Mononuclear cell (primary cell): Measurements from ENCODE around the gene PPP1R12B. TPM values are rescaled to one million over a fixed set of nuclear protein-coding genes. Genes with fewer than 3 reads are reported as not detected.
"Not testable (repeated sequence)": the region's sequence is repeated elsewhere in the genome, so short reads cannot be mapped to it uniquely, and the experiment has no call there.

Experiments
- H3K27me3 ChIP-seq: 2 replicates; pipeline ENCODE4 v1.6.0; 2011; ENCODE audit warnings: low read length, control low read depth; ENCODE audit not compliant: insufficient read depth
- H3K4me1 ChIP-seq: 2 replicates; pipeline ENCODE4 v1.5.1; 2011; ENCODE audit warnings: mild to moderate bottlenecking, low read length, control low read depth; ENCODE audit not compliant: insufficient read depth
- H3K4me3 ChIP-seq: 2 replicates; pipeline ENCODE4 v1.5.1; 2011; ENCODE audit warnings: mild to moderate bottlenecking, low read length, moderate library complexity
- H3K9me3 ChIP-seq: 2 replicates; pipeline ENCODE4 v1.5.1; 2011; ENCODE audit warnings: low read depth, mild to moderate bottlenecking, control low read depth, low read length
- total RNA-seq: library from RNA; depleted of rRNA; stranded (reverse); fragments of >200 nt; gene quantifications from one replicate; pipeline ENCODE4 v1.2.3, GENCODE V29; 2012

Gene PPP1R12B
- total RNA-seq, 1 donor: 22.4 TPM

DNA sequence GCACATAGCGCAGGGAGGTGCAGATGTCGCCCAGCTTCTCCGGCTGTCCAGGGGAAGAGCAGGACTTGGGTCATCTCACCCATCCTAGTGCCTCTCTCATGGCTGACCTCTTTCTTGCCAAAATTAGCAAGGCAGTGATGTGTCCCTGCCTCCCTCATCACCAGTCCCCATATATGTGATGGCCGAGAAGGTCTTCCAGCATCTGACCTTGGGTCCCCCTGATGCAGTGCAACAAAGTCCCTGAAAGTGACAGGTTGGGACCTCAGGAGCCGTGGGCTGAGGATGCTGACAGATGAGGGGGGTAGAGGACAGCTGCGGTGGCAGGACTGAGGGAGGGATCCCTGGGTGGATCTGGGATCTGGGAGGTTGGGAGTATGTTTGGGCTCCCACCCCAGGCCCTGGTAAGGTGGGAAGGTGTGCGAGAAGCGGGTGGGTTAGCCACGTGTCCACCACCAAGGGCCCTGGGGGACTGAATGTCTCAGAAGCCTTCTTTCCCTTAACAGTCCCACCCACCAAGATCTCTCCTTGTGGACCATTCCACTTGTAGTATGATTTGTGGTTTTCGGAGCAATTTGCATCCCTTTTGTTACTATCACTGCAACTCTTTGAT, 252.0 kb downstream of the PPP1R12B start:
- Histone ChIP-seq H3K27me3 (peaks cover 20% of the 10 kb centered on the region), H3K4me1 (peaks cover 6% of the 10 kb centered on the region), H3K9me3 (no peaks in the 10 kb centered on the region), H3K4me3 (no peak overlapping the region)

- Histone ChIP-seq H3K9me3 (no peaks in the 10 kb centered on the region), H3K27me3 (peaks cover 37% of the 10 kb centered on the region), H3K4me3 (no peak overlapping the region), H3K4me1 (no peaks in the 10 kb centered on the region)
Observed at GRCh38 chr1:202603435-202603834, 254.9 kb downstream of the PPP1R12B start.

DNA sequence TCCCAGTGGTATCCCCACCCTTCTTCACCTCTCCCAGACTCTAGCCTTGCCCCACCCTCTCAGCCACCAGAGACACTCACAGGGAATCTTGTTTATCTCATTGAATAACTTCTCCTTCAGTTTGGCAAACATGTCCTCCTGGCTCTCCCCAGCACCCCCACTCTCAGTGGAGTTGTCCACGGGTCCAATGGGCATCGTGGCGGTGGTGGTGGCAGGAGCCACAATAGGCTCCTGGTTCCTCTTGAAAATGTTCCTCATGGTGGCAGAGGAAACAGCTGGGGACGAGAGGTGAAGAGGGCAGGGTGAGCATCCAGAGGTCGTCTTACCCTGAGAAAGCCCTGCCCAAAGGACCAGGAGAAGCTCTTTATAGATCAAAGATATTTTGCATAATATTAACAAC, 257.0 kb downstream of the PPP1R12B start:
- peaks cover 27% of the 10 kb centered on the region for H3K27me3 ChIP-seq
- no peak overlapping the region for H3K4me3 ChIP-seq
- H3K4me1 ChIP-seq: no peaks in the 10 kb centered on the region
- H3K9me3 ChIP-seq: no peaks in the 10 kb centered on the region

DNA sequence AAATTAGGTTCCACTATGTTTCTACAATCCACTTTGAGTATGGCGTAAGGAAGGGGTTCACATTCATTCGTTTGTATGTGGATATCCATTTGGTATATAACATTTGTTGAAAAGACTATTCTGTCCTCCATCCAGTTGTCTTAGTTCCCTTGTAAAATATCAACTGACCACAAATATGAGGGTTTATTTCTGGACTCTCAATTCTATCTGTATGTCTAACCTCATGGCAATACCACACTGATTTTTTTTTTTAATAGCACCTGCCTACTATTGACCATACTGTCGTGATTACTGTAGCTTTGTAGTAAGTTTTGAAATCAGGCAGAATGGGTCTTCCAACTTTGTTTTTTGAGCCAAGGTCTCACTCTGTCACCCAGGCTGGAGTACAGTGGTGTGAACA, 263.5 kb downstream of the PPP1R12B start:
- not testable (repeated sequence) for H3K4me3 ChIP-seq, H3K9me3 ChIP-seq
- Histone ChIP-seq H3K27me3 (peaks cover 39% of the 10 kb centered on the region), H3K4me1 (peaks cover 22% of the 10 kb centered on the region)

- Histone ChIP-seq H3K4me1 (peaks cover 33% of the 10 kb centered on the region), H3K9me3 (no peaks in the 10 kb centered on the region), H3K27me3 (peaks cover 34% of the 10 kb centered on the region), H3K4me3 (no peak overlapping the region)
Observed at GRCh38 chr1:202613571-202613970, 265.1 kb downstream of the PPP1R12B start.

- H3K4me3 ChIP-seq, H3K9me3 ChIP-seq: not testable (repeated sequence)
- Histone ChIP-seq H3K27me3 (peaks cover 43% of the 10 kb centered on the region), H3K4me1 (peaks cover 34% of the 10 kb centered on the region)
Observed at GRCh38 chr1:202614363-202615207, 266.1 kb downstream of the PPP1R12B start.

- Histone ChIP-seq H3K27me3 (peaks cover 48% of the 10 kb centered on the region), H3K4me1 (peaks cover 34% of the 10 kb centered on the region)
- not testable (repeated sequence) for H3K9me3 ChIP-seq, H3K4me3 ChIP-seq
Observed at GRCh38 chr1:202615208-202615500, 266.7 kb downstream of the PPP1R12B start.

DNA sequence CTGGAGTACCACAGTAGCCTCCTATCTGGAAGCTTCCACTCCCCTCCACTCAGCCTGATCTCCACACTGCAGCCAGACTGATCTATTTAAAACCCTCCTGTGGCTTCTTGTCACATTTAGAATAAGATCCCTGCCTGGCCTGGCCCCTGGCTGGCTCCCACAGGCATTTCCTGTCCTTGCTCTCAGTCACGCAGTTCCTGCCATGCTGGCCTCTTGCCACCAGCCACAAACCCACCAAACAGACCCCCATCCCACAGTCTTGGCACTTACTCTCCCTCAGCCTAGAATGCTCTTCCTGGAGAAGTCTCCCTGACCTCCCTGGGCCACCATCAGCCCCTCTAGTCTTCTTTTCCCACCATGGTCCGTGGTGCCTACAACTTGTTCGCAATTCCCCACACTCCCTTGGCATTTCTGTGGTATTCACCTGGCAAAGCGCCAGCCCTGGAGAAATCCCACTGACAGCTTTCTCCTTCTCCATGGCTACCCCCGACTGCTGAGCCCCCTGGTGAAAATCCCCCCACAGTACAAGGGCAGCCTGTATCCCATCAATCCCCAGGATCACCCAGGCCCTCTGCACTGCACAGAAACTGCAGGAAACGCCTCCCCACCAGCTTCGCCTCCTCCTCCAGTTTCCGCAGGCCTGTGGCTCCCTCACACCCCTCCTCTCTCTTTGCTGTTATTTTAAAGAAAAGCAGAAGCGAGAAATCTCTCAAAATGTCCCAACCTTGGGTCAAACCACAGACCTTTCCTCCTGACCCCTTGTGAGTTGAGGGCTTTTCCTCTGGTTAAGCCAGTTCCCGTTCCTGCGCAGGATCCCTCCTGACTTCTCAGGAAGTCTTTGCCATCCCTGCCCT, 267.2 kb downstream of the PPP1R12B start:
- no peak overlapping the region for H3K4me3 ChIP-seq
- peaks cover 34% of the 10 kb centered on the region for H3K4me1 ChIP-seq
- peaks cover 54% of the 10 kb centered on the region for H3K27me3 ChIP-seq
- no peaks in the 10 kb centered on the region for H3K9me3 ChIP-seq

GRCh38 chr1:202616355-202616915, 267.9 kb downstream of the PPP1R12B start:
- Histone ChIP-seq H3K4me3 (no peak overlapping the region), H3K4me1 (peaks cover 34% of the 10 kb centered on the region), H3K27me3 (peaks cover 59% of the 10 kb centered on the region), H3K9me3 (no peaks in the 10 kb centered on the region)

- peaks cover 34% of the 10 kb centered on the region for H3K4me1 ChIP-seq
- H3K4me3 ChIP-seq: not testable (repeated sequence)
Observed at GRCh38 chr1:202619012-202619411, 270.5 kb downstream of the PPP1R12B start.

DNA sequence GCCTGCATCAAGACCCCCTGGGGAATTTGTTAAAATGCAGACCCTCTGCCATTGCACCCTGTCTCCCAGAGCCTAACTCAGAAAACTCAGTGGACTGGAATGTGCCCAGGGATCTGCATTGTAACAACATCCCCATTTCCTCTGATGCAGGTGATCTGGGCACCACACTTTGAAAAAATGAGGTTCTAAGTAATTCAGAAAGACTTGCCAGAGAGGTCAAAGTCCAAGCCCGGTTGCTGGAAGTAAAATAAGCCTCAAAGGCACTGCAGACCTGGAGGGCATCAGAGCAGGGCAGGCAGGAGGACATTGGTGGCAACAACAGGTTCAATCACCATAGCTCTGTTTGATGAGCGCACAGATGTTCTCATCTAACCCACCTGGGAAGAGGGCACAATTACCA, 271.0 kb downstream of the PPP1R12B start:
- Histone ChIP-seq H3K4me1 (peaks cover 34% of the 10 kb centered on the region), H3K9me3 (no peaks in the 10 kb centered on the region), H3K27me3 (peaks cover 68% of the 10 kb centered on the region), H3K4me3 (no peak overlapping the region)

More at GRCh38 chr1:202619012-202619411, 270.5 kb downstream of the PPP1R12B start:
- H3K9me3 ChIP-seq: not testable (repeated sequence)
- H3K27me3 ChIP-seq: peaks cover 67% of the 10 kb centered on the region

DNA sequence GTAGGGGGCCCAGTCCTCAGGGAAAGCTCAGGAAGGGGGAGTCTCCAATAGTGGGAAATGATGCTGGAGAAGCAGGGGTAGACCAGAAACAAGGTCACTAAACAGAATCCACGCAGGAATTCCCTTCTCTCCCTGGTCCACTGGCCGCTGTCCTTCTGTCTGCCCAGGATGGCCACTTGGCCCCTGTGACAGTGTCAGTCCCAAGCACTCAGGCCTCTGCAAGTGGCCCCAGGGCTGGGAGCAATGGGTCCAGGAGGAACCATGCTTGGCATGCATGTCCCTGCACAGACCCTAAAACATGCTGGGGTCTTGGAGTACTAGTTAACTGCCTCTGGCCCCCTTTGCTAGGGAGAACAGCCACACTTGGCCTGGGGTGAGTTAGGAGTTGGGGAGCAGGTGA, 271.5 kb downstream of the PPP1R12B start:
- not testable (repeated sequence) for H3K9me3 ChIP-seq, H3K4me3 ChIP-seq
- Histone ChIP-seq H3K4me1 (peaks cover 35% of the 10 kb centered on the region), H3K27me3 (peaks cover 70% of the 10 kb centered on the region)

DNA sequence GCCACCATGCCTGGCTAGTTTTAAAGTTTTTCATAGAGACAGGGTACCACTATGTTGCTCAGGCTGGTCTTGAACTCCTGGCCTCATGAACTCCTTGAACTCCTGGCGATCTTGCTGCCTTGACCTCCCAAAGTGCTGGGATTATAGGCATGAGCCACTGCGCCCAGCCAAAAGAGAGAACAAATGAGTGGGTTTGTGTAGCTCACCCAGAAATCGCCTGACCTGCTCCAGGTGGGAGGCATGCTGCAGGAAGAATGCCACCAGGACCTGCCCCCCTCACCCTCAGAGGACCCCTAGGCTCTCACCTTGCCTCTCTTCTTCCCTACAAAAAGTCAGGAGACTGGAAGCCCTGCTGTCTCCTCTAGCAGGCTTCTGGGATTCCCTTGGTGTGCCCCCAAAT, 272.9 kb downstream of the PPP1R12B start:
- Histone ChIP-seq H3K9me3 (no peaks in the 10 kb centered on the region), H3K4me1 (peaks cover 27% of the 10 kb centered on the region), H3K27me3 (peaks cover 78% of the 10 kb centered on the region), H3K4me3 (no peak overlapping the region)

- no peaks in the 10 kb centered on the region for H3K9me3 ChIP-seq
- no peak overlapping the region for H3K4me3 ChIP-seq
- peaks cover 23% of the 10 kb centered on the region for H3K4me1 ChIP-seq
- peaks cover 85% of the 10 kb centered on the region for H3K27me3 ChIP-seq
Observed at GRCh38 chr1:202622388-202622787, 273.9 kb downstream of the PPP1R12B start.

DNA sequence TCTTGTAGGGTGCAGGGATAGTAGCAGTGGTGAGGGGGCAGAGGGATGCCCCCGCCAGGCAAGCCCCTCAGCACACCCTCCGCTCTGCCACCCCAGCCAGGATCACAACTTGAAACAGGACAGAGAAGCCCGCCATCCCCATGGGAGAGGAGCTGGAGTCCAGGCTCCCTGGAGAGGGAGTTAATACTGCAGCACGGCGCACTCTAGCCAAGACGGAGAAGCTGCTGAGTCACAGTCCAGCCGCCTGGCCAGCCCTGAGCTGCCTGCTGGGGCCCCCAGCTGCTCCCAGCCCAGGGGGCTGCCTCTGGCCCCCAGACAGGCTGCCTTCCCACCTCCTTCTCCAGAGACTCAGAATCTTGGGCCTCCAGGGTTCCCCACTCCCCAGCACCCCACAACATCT, 274.6 kb downstream of the PPP1R12B start:
- peaks cover 28% of the 10 kb centered on the region for H3K4me1 ChIP-seq
- no peaks in the 10 kb centered on the region for H3K9me3 ChIP-seq
- H3K4me3 ChIP-seq: no peak overlapping the region
- peaks cover 84% of the 10 kb centered on the region for H3K27me3 ChIP-seq
